HCT116 (cell line): ENCODE measurements around the gene SHANK3. TPM values are rescaled to one million over a fixed set of nuclear protein-coding genes. Genes with fewer than 3 reads are reported as not detected.

Source experiments
- ATAC-seq: fragments of 200-7000 bp; cut with Tn5 transposase; 2 replicates; pipeline ENCODE4 v1.9.1; 2020; ENCODE audit warnings: mild to moderate bottlenecking, moderate library complexity
- BruUV-seq: library from RNA; stranded (reverse); fragments of 400-500 nt; replicated peaks from 2 replicates; lab custom pipeline; 2021; lab: Mats Ljungman, UMichigan
- CTCF ChIA-PET: fragments of 300-600 bp; sonication (Branson Sonifier 250); formaldehyde crosslinking; loops from one replicate; lab custom pipeline; 2021; ENCODE audit warnings: antibody characterized with exemption; lab: Charles Lee
- POLR2A ChIA-PET: fragments of 300-600, 350-600 bp; sonication (Branson Sonifier 250); formaldehyde crosslinking; loops from one replicate; lab custom pipeline; 2021; ENCODE audit warnings: antibody characterized with exemption; lab: Charles Lee
- RAD21 ChIA-PET, 2 experiments: fragments of 300-600 bp; sonication (Branson Sonifier 250); formaldehyde crosslinking; loops; one replicate each; lab custom pipeline; 2023; ENCODE audit warnings: low total read pairs in 2 of 2; ENCODE audit not compliant: uncharacterized antibody in 2 of 2, unreplicated experiment in 2 of 2, low non-redundant PET in 1 of 2; lab: Charles Lee
- DNase-seq: peaks from one replicate; pipeline ENCODE4 v3.0.0-alpha.2; 2010; ENCODE audit warnings: low read depth, low spot score
- H2AFZ ChIP-seq: fragments of 200-600 bp; shearing (Covaris generic), sonication (generic); 2 replicates; pipeline ENCODE4 v1.6.1; 2017; ENCODE audit warnings: low read depth, mixed run types, mixed read lengths, antibody characterized with exemption, low read length; ENCODE audit not compliant: poor library complexity, severe bottlenecking
- H3K27ac ChIP-seq: 2 replicates; pipeline ENCODE4 v1.5.1; 2012; ENCODE audit warnings: low read depth, low read length
- H3K27me3 ChIP-seq: fragments of 200-600 bp; sonication (generic); 2 replicates; pipeline ENCODE4 v1.6.1; 2016; ENCODE audit warnings: mixed run types, low read length, mixed read lengths; ENCODE audit not compliant: insufficient read depth
- H3K36me3 ChIP-seq, 2 experiments: fragments of 200-500 bp in 1 of 2; fragments of 200-600 bp in 1 of 2; sonication (Bioruptor generic) in 1 of 2; sonication (generic) in 1 of 2; 2 replicates each; pipeline versions ENCODE4 v1.5.1 to v1.6.1; 2014 to 2016; ENCODE audit warnings: low read length in 2 of 2, inconsistent platforms in 1 of 2, mixed read lengths in 1 of 2, mixed run types in 1 of 2; ENCODE audit not compliant: insufficient read depth in 2 of 2, control insufficient read depth in 1 of 2
- H3K4me1 ChIP-seq, 2 experiments: fragments of 200-600 bp in 1 of 2; sonication (generic) in 1 of 2; 2 replicates each; pipeline versions ENCODE4 v1.5.1 to v1.6.1; 2012 to 2017; ENCODE audit warnings: low read length in 2 of 2, inconsistent platforms in 1 of 2, mild to moderate bottlenecking in 1 of 2, mixed read lengths in 1 of 2, mixed run types in 1 of 2, moderate library complexity in 1 of 2; ENCODE audit not compliant: insufficient read depth in 2 of 2, control insufficient read depth in 1 of 2
- H3K4me2 ChIP-seq: fragments of 200-600 bp; sonication (generic); 2 replicates; pipeline ENCODE4 v1.6.1; 2017; ENCODE audit warnings: mixed run types, low read length, mixed read lengths
- H3K4me3 ChIP-seq, 2 experiments: fragments of 200-600 bp in 1 of 2; sonication (generic) in 1 of 2; replicated peaks in 1 of 2; 2 replicates each; pipeline ENCODE4 v1.5.1; 2011 to 2016; ENCODE audit warnings: low read length in 2 of 2, control low read depth in 1 of 2, low read depth in 1 of 2, mild to moderate bottlenecking in 1 of 2, mixed read lengths in 1 of 2, mixed run types in 1 of 2
- H3K79me2 ChIP-seq: fragments of 200-600 bp; sonication (generic); 2 replicates; pipeline ENCODE4 v1.6.1; 2017; ENCODE audit warnings: mild to moderate bottlenecking, mixed run types, low read length, moderate library complexity, mixed read lengths; ENCODE audit not compliant: insufficient read depth
- H3K9ac ChIP-seq: fragments of 200-600 bp; sonication (generic); 2 replicates; pipeline ENCODE4 v1.6.1; 2016; ENCODE audit warnings: low read length, mixed read lengths
- H3K9me2 ChIP-seq: fragments of 200-600 bp; sonication (generic), shearing (Covaris generic); 2 replicates; pipeline ENCODE4 v1.6.1; 2017; ENCODE audit warnings: mixed run types, mild to moderate bottlenecking, moderate library complexity; ENCODE audit not compliant: insufficient read depth
- H3K9me3 ChIP-seq, 2 experiments: fragments of 200-500 bp in 1 of 2; fragments of 200-600 bp in 1 of 2; sonication (Bioruptor generic) in 1 of 2; sonication (generic) in 1 of 2; 2 replicates each; pipeline ENCODE4 v1.6.1; 2014 to 2017; ENCODE audit warnings: low read length in 2 of 2, mixed read lengths in 2 of 2, inconsistent platforms in 1 of 2, low read depth in 1 of 2, mild to moderate bottlenecking in 1 of 2, mixed run types in 1 of 2, moderate library complexity in 1 of 2; ENCODE audit not compliant: control insufficient read depth in 1 of 2, insufficient read depth in 1 of 2
- H4K20me1 ChIP-seq: fragments of 200-600 bp; sonication (generic), shearing (Covaris generic); 2 replicates; pipeline ENCODE4 v1.6.1; 2017; ENCODE audit warnings: mixed run types, mild to moderate bottlenecking, moderate library complexity; ENCODE audit not compliant: insufficient read depth
- CBX3 ChIP-seq: IDR thresholded peaks from 2 replicates; pipeline ENCODE4 v1.6.1; 2012; ENCODE audit warnings: low read depth
- CEBPB ChIP-seq: IDR thresholded peaks from 2 replicates; pipeline ENCODE4 v1.6.1; 2012; ENCODE audit warnings: low read depth
- ELF1 ChIP-seq: IDR thresholded peaks from 2 replicates; pipeline ENCODE4 v1.6.1; 2012; ENCODE audit warnings: low read depth, borderline replicate concordance
- EZH2 ChIP-seq: fragments of 200-600 bp; sonication (generic); IDR thresholded peaks from 2 replicates; pipeline ENCODE4 v1.6.1; 2017; ENCODE audit warnings: antibody characterized with exemption, mixed run types
- EZH2phosphoT487 ChIP-seq: fragments of 200-600 bp; IDR thresholded peaks from 2 replicates; pipeline ENCODE4 v1.6.1; 2018; ENCODE audit warnings: antibody characterized with exemption, borderline replicate concordance
- JUND ChIP-seq: IDR thresholded peaks from 2 replicates; pipeline ENCODE4 v1.6.1; 2012
- POLR2A ChIP-seq: IDR thresholded peaks from 2 replicates; pipeline ENCODE4 v1.7.0; 2011; ENCODE audit warnings: borderline replicate concordance; ENCODE audit not compliant: insufficient read depth, insufficient read length; ENCODE audit errors: extremely low read depth
- POLR2AphosphoS5 ChIP-seq: IDR thresholded peaks from 2 replicates; pipeline ENCODE4 v1.6.1; 2011; ENCODE audit warnings: mild to moderate bottlenecking, low read depth, low read length, moderate library complexity
- RAD21 ChIP-seq: IDR thresholded peaks from 2 replicates; pipeline ENCODE4 v1.6.1; 2012; ENCODE audit warnings: low read depth, mild to moderate bottlenecking
- REST ChIP-seq: IDR thresholded peaks from 2 replicates; pipeline ENCODE4 v1.6.1; 2012; ENCODE audit warnings: low read depth
- SIN3A ChIP-seq: IDR thresholded peaks from 2 replicates; pipeline ENCODE4 v1.6.1; 2012; ENCODE audit warnings: low read depth
- SP1 ChIP-seq: IDR thresholded peaks from 2 replicates; pipeline ENCODE4 v1.6.1; 2012; ENCODE audit warnings: low read depth
- SRF ChIP-seq: IDR thresholded peaks from 2 replicates; pipeline ENCODE4 v1.6.1; 2012; ENCODE audit warnings: low read depth
- YY1 ChIP-seq: IDR thresholded peaks from 2 replicates; pipeline ENCODE4 v1.6.1; 2011; ENCODE audit warnings: low read length, low read depth, moderate library complexity, mild to moderate bottlenecking; ENCODE audit not compliant: insufficient replicate concordance; ENCODE audit errors: extremely low read depth
- ZBTB33 ChIP-seq: IDR thresholded peaks from 2 replicates; pipeline ENCODE4 v1.6.1; 2011; ENCODE audit warnings: mild to moderate bottlenecking, low read length, moderate library complexity; ENCODE audit not compliant: insufficient replicate concordance; ENCODE audit errors: extremely low read depth
- ZNF274 ChIP-seq: fragments of 200-500 bp; sonication (Bioruptor generic); IDR thresholded peaks from 2 replicates; pipeline ENCODE4 v1.6.1; 2014; ENCODE audit warnings: mild to moderate bottlenecking, low read depth, low read length, inconsistent platforms
- intact Hi-C: fragments of 100-400 bp; cut with micrococcal nuclease; formaldehyde crosslinking; loops from 2 replicates; pipeline ENCODE4 v1.10.0; 2022
- total RNA-seq: library from RNA; stranded (reverse); gene quantifications from one replicate; pipeline ENCODE4 v1.2.1, GENCODE V29; 2021; ENCODE audit not compliant: unreplicated experiment
- TF ChIP-seq, protein P1 (sequence below): IDR thresholded peaks from 2 replicates; pipeline ENCODE4 v1.6.1; 2012
- TF ChIP-seq, protein P2 (sequence below), 3 experiments: fragments of 200-600 bp in 1 of 3; sonication (generic) in 1 of 3; IDR thresholded peaks in 2 of 3; conservative IDR thresholded peaks in 1 of 3; 2 replicates each; pipeline ENCODE4 v1.5.1; 2012 to 2017; ENCODE audit warnings: low read depth in 2 of 3, low read length in 2 of 3, antibody characterized with exemption in 1 of 3, borderline replicate concordance in 1 of 3, control low read depth in 1 of 3, mild to moderate bottlenecking in 1 of 3, mixed read lengths in 1 of 3, mixed run types in 1 of 3, moderate library complexity in 1 of 3; ENCODE audit not compliant: insufficient read depth in 1 of 3
- TF ChIP-seq, protein P3 (sequence below): IDR thresholded peaks from 2 replicates; pipeline ENCODE4 v1.6.1; 2012

SHANK3 gene
- total RNA-seq, 1 experiment from 2014 or later, result 16.0 TPM

- POLR2A ChIA-PET, result no interaction called here
- H3K9me2 ChIP-seq, result no peaks in the 10 kb centered on the region
- CTCF ChIA-PET, result no interaction called here
- intact Hi-C loops, result no loop called here
- H3K9ac ChIP-seq, result no peak overlapping the region
- H3K4me2 ChIP-seq, result no peak overlapping the region
- no peaks in the 10 kb centered on the region for H3K27me3 ChIP-seq
- H3K27ac ChIP-seq, result no peak overlapping the region
- peaks cover 5% of the 10 kb centered on the region; the same call in 1 of the 2 replicates for H3K79me2 ChIP-seq
- ATAC-seq (no peak), DNase-seq (no peak)
- no peaks in the 10 kb centered on the region for H3K9me3 ChIP-seq
- H3K36me3 ChIP-seq, result no peaks in the 10 kb centered on the region
- BruUV-seq, result no TSS peak
- TF ChIP-seq SP1 (no peak), CEBPB (no peak), REST (no peak), JUND (no peak), POLR2AphosphoS5 (no peak), RAD21 (no peak), EZH2phosphoT487 (no peak), ZNF274 (no peak), ZBTB33 (no peak), CBX3 (no peak), EZH2 (no peak), ELF1 (no peak), SRF (no peak), YY1 (no peak), POLR2A (no peak), SIN3A (no peak)
- TF ChIP-seq, protein P1, sequence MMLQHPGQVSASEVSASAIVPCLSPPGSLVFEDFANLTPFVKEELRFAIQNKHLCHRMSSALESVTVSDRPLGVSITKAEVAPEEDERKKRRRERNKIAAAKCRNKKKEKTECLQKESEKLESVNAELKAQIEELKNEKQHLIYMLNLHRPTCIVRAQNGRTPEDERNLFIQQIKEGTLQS, result no peak
- TF ChIP-seq, protein P2, sequence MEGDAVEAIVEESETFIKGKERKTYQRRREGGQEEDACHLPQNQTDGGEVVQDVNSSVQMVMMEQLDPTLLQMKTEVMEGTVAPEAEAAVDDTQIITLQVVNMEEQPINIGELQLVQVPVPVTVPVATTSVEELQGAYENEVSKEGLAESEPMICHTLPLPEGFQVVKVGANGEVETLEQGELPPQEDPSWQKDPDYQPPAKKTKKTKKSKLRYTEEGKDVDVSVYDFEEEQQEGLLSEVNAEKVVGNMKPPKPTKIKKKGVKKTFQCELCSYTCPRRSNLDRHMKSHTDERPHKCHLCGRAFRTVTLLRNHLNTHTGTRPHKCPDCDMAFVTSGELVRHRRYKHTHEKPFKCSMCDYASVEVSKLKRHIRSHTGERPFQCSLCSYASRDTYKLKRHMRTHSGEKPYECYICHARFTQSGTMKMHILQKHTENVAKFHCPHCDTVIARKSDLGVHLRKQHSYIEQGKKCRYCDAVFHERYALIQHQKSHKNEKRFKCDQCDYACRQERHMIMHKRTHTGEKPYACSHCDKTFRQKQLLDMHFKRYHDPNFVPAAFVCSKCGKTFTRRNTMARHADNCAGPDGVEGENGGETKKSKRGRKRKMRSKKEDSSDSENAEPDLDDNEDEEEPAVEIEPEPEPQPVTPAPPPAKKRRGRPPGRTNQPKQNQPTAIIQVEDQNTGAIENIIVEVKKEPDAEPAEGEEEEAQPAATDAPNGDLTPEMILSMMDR (IDR thresholded peaks at IDR 0.05 in 2 of 3, conservative IDR thresholded peaks at IDR 0.05 in 1 of 3; ENCODE audit: borderline replicate concordance in 1 of 3, insufficient read depth in 1 of 3, low read depth in 2 of 3, low read length in 2 of 3), result no peak
- TF ChIP-seq, protein P3, sequence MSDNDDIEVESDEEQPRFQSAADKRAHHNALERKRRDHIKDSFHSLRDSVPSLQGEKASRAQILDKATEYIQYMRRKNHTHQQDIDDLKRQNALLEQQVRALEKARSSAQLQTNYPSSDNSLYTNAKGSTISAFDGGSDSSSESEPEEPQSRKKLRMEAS, result no peak
- H4K20me1 ChIP-seq, result no peaks in the 10 kb centered on the region
- RAD21 ChIA-PET, result no interaction called here
- H3K4me1 ChIP-seq, result peaks cover 0 to 23% of the 10 kb centered on the region in 2 experiments; a peak in 3 of 4 replicates
- H2AFZ ChIP-seq, result no peak overlapping the region
- no peak overlapping the region for H3K4me3 ChIP-seq
These were observed 1.6 kb upstream of the SHANK3 start for GRCh38 chr22:50670914-50671538.
